Measurements from ENCODE around the gene CDYL.

DNA sequence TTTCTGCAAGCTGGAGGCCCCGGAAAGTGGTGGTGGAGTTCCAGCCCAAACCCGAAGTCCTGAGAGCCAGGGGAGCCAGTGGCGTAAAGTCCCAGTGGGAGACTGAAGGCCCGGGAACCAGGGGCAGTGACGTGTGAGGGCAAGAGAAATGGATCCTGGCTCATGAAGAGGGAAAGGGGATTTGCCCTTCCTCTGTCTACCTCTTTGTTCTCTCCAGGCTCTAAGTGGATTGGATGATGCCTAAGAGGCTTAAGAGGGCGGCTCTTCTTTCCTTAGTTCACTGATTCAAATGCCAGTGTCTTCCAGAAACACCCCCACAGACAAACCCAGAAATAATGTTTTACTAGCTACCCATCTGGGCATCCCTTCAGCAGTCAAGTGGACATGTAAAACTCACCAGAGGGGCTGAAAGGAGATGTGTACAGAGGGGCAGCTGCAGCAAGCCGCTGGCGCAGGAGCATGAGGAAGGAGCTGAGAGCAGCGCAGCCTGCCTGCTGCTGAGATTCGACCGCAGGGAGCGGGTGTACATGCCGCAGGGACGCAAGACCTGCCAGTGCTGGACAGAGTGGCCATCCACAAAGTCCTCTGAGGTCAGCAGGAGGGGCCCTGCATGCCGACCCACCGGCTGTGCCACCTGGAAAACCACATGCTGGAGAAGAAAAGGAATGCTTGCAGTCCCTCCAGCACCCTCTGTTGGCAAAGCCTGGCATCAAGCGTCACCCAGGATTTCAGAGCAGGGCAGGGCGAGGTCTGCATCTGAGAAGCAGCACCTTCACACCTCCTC is 29.5 kb downstream of the CDYL start:
- TF ChIP-seq, protein P1, sequence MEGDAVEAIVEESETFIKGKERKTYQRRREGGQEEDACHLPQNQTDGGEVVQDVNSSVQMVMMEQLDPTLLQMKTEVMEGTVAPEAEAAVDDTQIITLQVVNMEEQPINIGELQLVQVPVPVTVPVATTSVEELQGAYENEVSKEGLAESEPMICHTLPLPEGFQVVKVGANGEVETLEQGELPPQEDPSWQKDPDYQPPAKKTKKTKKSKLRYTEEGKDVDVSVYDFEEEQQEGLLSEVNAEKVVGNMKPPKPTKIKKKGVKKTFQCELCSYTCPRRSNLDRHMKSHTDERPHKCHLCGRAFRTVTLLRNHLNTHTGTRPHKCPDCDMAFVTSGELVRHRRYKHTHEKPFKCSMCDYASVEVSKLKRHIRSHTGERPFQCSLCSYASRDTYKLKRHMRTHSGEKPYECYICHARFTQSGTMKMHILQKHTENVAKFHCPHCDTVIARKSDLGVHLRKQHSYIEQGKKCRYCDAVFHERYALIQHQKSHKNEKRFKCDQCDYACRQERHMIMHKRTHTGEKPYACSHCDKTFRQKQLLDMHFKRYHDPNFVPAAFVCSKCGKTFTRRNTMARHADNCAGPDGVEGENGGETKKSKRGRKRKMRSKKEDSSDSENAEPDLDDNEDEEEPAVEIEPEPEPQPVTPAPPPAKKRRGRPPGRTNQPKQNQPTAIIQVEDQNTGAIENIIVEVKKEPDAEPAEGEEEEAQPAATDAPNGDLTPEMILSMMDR (conservative IDR thresholded peaks at IDR 0.05 in 1 of 2, IDR thresholded peaks at IDR 0.05 in 1 of 2; ENCODE audit: extremely low read depth in 1 of 2, insufficient read depth in 1 of 2, low read depth in 1 of 2, low read length in 2 of 2), result peak; percentile 76 to 88
- no peak for TF ChIP-seq EZH2 (IDR thresholded peaks at IDR 0.05; ENCODE audit: borderline replicate concordance, low read length)
